ENCODE measurements around the gene SUN5.

The SUN5 gene

DNA sequence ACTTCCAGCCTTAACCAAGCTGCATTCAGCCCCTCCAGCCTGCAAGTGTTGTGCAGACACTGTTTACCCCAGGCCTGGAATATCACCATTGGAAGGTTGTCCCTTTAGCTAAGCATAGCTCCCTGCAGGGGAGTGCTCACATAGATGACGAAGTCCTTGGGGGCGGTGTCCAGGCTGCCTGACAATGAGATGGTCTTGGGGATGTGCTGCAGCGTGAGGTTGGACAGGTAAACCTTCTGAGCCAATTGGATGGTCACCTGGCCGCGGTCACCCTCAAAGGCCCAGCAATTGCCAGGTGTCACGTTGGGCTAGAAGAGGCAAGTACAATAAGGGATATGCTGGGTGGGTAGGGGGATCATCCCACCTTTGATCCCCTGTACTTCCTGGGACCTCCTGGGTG lies 18.6 kb downstream of the SUN5 start:
- no peak overlapping the region for H3K4me3 ChIP-seq (ENCODE audit: low read depth, low read length)
- DNase-seq (ENCODE audit: low read depth) = no peak
- TF ChIP-seq, protein P1, sequence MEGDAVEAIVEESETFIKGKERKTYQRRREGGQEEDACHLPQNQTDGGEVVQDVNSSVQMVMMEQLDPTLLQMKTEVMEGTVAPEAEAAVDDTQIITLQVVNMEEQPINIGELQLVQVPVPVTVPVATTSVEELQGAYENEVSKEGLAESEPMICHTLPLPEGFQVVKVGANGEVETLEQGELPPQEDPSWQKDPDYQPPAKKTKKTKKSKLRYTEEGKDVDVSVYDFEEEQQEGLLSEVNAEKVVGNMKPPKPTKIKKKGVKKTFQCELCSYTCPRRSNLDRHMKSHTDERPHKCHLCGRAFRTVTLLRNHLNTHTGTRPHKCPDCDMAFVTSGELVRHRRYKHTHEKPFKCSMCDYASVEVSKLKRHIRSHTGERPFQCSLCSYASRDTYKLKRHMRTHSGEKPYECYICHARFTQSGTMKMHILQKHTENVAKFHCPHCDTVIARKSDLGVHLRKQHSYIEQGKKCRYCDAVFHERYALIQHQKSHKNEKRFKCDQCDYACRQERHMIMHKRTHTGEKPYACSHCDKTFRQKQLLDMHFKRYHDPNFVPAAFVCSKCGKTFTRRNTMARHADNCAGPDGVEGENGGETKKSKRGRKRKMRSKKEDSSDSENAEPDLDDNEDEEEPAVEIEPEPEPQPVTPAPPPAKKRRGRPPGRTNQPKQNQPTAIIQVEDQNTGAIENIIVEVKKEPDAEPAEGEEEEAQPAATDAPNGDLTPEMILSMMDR (IDR thresholded peaks at IDR 0.05; ENCODE audit: control insufficient read depth, extremely low read depth, insufficient read depth) = no peak

DNA sequence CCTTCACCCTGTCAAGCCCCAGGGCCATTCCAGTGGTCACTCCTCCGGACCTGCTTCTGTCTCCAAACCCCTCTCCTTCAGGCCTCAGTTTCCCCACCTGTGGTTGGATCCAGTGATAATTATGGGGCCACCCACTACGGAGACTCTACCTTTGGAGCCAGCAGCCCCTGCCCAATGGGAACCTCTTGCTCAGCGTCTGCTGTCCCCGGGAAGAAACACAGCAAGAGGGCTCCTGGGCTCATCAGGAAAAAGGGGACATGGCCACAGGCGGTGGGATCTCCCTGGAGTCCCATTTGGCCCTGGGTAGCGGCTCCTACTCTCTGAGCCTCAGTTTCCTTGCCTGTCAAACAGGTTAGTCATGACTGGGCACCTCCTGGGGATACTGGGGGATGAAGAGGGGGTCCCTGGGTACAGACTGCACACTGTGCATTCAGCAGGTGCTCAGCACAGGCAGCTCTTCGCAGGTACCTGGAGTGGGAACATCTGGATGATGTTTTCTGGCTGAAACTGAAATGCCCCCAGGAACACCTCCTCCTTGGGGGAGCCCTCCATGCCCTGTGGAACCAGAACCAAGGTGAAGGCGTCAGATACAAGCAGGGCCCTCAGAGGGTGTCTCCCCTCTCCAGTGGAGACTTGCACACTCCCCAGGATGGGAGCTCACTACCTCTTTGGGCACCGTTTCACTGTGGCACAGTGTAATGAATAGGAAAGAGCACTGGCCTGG lies 19.4 kb downstream of the SUN5 start:
- TF ChIP-seq, protein P1 (IDR thresholded peaks at IDR 0.05; ENCODE audit: control insufficient read depth, extremely low read depth, insufficient read depth) = no peak
- DNase-seq (ENCODE audit: low read depth) = no peak
- no peak overlapping the region for H3K4me3 ChIP-seq (ENCODE audit: low read depth, low read length)

DNA sequence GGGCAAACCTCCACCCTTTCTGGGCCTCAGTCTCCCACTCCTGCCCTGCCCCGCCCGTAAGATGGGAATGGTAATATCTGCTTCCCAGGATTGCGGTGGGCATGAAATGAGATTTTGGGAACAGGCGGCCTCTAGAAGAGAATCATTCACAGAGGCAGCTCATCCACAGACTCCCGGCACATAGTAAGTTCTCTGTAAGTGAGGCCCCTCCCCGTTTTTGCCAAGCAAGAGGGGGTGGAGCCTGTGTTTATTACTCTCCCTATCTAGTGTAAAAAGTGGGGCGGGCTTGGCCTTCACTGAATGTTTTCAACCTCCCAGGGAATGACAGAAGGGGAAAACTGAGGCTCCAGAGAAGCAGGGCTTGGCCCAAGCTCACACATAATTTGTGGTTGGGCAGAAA lies 20.0 kb downstream of the SUN5 start:
- H3K4me3 ChIP-seq (ENCODE audit: low read depth, low read length) = no peak overlapping the region
- TF ChIP-seq, protein P1 (IDR thresholded peaks at IDR 0.05; ENCODE audit: control insufficient read depth, extremely low read depth, insufficient read depth) = no peak
- no peak for DNase-seq (ENCODE audit: low read depth)

DNA sequence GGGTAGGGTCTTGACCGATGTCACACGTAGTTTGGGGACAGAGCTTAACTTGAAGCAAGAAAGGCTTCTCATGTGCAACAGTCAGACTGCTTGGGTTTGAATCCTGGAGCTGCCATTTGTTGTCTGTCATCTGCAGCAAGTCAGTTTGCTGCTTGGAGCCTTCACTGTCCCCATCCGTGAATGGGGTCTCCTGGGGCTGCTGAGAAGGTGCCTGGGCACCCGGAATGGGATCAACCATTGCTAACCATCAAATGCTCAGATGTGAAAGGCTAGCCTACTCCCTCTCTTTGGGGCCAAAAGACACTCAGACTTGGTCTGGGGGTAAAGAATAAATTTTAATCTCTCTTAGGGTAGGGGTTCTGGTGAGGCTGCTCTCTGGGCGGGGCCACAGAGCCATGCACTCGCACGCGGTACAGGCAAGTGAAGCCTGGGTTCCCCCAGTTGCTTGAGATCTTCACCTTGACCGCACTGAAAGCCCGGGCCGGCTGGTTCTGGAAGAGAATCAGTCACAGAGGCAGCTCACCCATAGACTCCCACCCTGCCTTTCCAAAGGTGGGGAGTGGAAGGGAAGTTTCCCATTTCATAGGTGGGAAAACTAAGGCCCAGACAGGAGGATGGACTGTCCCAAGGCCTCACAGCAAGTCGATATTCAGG lies 20.6 kb downstream of the SUN5 start:
- no peak overlapping the region for H3K4me3 ChIP-seq (ENCODE audit: low read depth, low read length)
- TF ChIP-seq, protein P1 (IDR thresholded peaks at IDR 0.05; ENCODE audit: control insufficient read depth, extremely low read depth, insufficient read depth) = no peak
- no peak for DNase-seq (ENCODE audit: low read depth)

DNA sequence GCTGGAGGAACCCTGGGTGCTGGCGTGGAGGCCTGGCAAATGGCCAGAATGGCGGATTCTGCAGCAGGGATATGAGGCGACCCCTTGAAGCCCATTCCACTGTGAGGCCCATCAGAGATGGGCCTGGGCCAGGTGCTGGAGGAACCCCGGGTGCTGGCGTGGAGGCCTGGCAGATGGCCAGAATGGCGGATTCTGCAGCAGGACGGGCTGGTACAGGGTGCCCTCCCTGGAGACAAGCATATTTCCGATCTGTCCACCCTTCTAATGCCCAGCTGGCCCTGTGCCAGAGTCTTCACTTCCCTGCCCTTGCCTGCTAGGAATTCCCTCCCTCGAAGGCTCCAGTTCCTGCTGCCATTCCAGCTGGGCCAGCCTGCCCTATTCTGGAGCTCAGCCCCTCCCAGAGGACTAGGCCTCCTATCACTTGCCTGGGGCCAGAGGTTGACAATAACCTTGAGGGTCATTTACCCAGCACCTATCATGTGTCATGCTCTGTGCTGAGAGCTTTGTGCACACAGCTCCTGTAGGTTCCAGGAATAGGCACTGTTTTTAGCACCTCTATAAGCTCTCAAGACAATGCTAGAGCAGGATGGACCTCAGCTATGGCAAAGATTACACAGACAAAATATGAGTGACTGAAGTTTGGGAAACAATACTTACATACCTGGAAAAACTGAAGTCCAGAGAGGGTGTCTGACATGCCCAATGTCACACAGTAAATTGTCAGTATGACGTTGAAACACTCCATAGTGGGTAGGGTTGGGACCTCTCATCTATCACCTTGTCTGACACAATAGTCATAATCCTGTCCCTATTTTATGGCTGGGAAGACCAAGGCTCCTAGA lies 21.4 kb downstream of the SUN5 start:
- TF ChIP-seq, protein P1 (IDR thresholded peaks at IDR 0.05; ENCODE audit: control insufficient read depth, extremely low read depth, insufficient read depth) = no peak
- DNase-seq (ENCODE audit: low read depth) = no peak
- H3K4me3 ChIP-seq (ENCODE audit: low read depth, low read length) = no peak overlapping the region

DNA sequence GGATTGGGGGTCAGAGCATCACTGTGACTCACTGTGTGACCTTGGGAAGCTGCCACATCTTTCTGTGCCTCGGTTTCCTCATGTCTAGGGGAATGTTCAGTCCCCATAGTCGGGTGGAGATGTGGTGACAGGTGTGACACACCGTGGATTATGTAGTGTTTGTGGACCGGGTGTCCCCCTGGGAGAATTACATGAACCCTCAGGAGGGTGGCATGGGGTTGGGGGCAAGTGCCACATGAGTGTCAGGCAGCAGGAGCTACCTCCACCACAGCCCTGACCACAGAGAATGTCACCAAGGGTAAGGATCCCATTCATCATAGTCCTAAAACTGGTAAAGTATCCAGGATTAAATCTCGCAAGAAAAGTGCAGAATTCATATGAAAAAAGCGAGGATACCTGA lies 23.2 kb downstream of the SUN5 start:
- H3K4me3 ChIP-seq (ENCODE audit: low read depth, low read length) = no peak overlapping the region
- no peak for DNase-seq (ENCODE audit: low read depth)
- TF ChIP-seq, protein P1 (IDR thresholded peaks at IDR 0.05; ENCODE audit: control insufficient read depth, extremely low read depth, insufficient read depth) = no peak
